Right atrium auricular region (tissue), 2 donors: Measurements from ENCODE around the gene OAS1. TPM values are rescaled to one million over a fixed set of nuclear protein-coding genes. Genes with fewer than 3 reads are reported as not detected.

ENCODE experiments used
- DNase-seq: peaks from one replicate; pipeline ENCODE4 v3.0.0-alpha.2; 2019; ENCODE audit warnings: low spot score
- H3K27ac ChIP-seq, 2 donors: fragments of 200-600 bp; sonication (generic); 1 replicate in 1 of 2; 2 replicates in 1 of 2; pipeline ENCODE4 v1.5.1; 2016 to 2019
- H3K27me3 ChIP-seq, 2 donors: fragments of 200-600 bp; sonication (generic); one replicate each; pipeline versions ENCODE4 v1.5.1 to v1.6.0; 2017 to 2019
- H3K36me3 ChIP-seq: fragments of 200-600 bp; sonication (generic); one replicate; pipeline ENCODE4 v1.5.1; 2016
- H3K4me1 ChIP-seq, 2 donors: fragments of 200-600 bp; sonication (generic); one replicate each; pipeline versions ENCODE4 v1.5.1 to v1.6.0; 2017 to 2019
- H3K4me3 ChIP-seq, 2 donors: fragments of 200-600 bp; sonication (generic); 1 replicate in 1 of 2; 2 replicates in 1 of 2; pipeline ENCODE4 v1.5.1; 2017 to 2019; ENCODE audit warnings: mild to moderate bottlenecking in 1 of 2, moderate library complexity in 1 of 2
- H3K9me3 ChIP-seq, 2 donors: fragments of 200-600 bp; sonication (generic); one replicate each; pipeline ENCODE4 v1.5.1; 2019
- CTCF ChIP-seq, 2 donors: fragments of 200-600 bp; sonication (generic); IDR thresholded peaks; one replicate each; pipeline ENCODE4 v1.5.1; 2019; ENCODE audit warnings: antibody characterized with exemption in 2 of 2
- total RNA-seq, 2 donors: library from RNA; depleted of rRNA; stranded (reverse); fragments of >200 nt; gene quantifications; one replicate each; pipeline ENCODE4 v1.1.0, GENCODE V29; 2016

The OAS1 gene
- total RNA-seq, 2 donors from 2014 or later, result 4.0 to 8.4 TPM

- no peak for TF ChIP-seq CTCF (IDR thresholded peaks at IDR 0.05)
Observed at GRCh38 chr12:112963227-112963861, 56.6 kb downstream of the OAS1 start.

GRCh38 chr12:112964067-112964670, 57.4 kb downstream of the OAS1 start:
- no peaks in the 10 kb centered on the region for H3K4me1 ChIP-seq
- no peak for DNase-seq
- H3K27ac ChIP-seq, result no peak overlapping the region
- H3K27me3 ChIP-seq, result no peaks in the 10 kb centered on the region
- TF ChIP-seq CTCF (IDR thresholded peaks at IDR 0.05), result no peak
- H3K9me3 ChIP-seq, result peaks cover 0 to 8% of the 10 kb centered on the region in 2 donors
- no peak overlapping the region for H3K4me3 ChIP-seq
- peaks cover 22% of the 10 kb centered on the region for H3K36me3 ChIP-seq

More at GRCh38 chr12:112963227-112963861, 56.6 kb downstream of the OAS1 start:
- Histone ChIP-seq H3K4me3 (no peak overlapping the region), H3K36me3 (peaks cover 22% of the 10 kb centered on the region), H3K27ac (no peak overlapping the region), H3K27me3 (no peaks in the 10 kb centered on the region), H3K4me1 (no peaks in the 10 kb centered on the region), H3K9me3 (peaks cover 0 to 12% of the 10 kb centered on the region in 2 donors)
- DNase-seq, result no peak

- Histone ChIP-seq H3K9me3 (peaks cover 0 to under 1% of the 10 kb centered on the region in 2 donors), H3K27me3 (no peaks in the 10 kb centered on the region), H3K4me1 (no peaks in the 10 kb centered on the region), H3K36me3 (peaks cover 22% of the 10 kb centered on the region), H3K4me3 (no peak overlapping the region), H3K27ac (no peak overlapping the region)
- TF ChIP-seq CTCF (IDR thresholded peaks at IDR 0.05), result no peak
- DNase-seq, result no peak
Observed at GRCh38 chr12:112964915-112965314, 58.2 kb downstream of the OAS1 start.

GRCh38 chr12:112965643-112966042, 58.9 kb downstream of the OAS1 start:
- TF ChIP-seq CTCF (IDR thresholded peaks at IDR 0.05), result no peak
- H3K4me1 ChIP-seq, result no peaks in the 10 kb centered on the region
- no peak overlapping the region for H3K27ac ChIP-seq
- H3K27me3 ChIP-seq, result no peaks in the 10 kb centered on the region
- no peaks in the 10 kb centered on the region for H3K9me3 ChIP-seq
- H3K4me3 ChIP-seq, result no peak overlapping the region
- DNase-seq, result no peak
- peaks cover 22% of the 10 kb centered on the region for H3K36me3 ChIP-seq

GRCh38 chr12:112967306-112967705, 60.5 kb downstream of the OAS1 start:
- TF ChIP-seq CTCF (IDR thresholded peaks at IDR 0.05), result no peak
- no peak overlapping the region for H3K4me3 ChIP-seq
- H3K27me3 ChIP-seq, result no peaks in the 10 kb centered on the region
- no peaks in the 10 kb centered on the region for H3K9me3 ChIP-seq
- DNase-seq, result no peak
- H3K27ac ChIP-seq, result no peak overlapping the region
- H3K36me3 ChIP-seq, result peaks cover 20% of the 10 kb centered on the region
- peaks cover 0 to 9% of the 10 kb centered on the region in 2 donors for H3K4me1 ChIP-seq
